HG03460 (cell line): ENCODE results near the gene KLHL29.

ENCODE experiments used
- ATAC-seq: cut with Tn5 transposase; IDR thresholded peaks from one replicate; pipeline ENCODE4 v1.9.1; 2021; ENCODE audit not compliant: unreplicated experiment

The KLHL29 gene

DNA sequence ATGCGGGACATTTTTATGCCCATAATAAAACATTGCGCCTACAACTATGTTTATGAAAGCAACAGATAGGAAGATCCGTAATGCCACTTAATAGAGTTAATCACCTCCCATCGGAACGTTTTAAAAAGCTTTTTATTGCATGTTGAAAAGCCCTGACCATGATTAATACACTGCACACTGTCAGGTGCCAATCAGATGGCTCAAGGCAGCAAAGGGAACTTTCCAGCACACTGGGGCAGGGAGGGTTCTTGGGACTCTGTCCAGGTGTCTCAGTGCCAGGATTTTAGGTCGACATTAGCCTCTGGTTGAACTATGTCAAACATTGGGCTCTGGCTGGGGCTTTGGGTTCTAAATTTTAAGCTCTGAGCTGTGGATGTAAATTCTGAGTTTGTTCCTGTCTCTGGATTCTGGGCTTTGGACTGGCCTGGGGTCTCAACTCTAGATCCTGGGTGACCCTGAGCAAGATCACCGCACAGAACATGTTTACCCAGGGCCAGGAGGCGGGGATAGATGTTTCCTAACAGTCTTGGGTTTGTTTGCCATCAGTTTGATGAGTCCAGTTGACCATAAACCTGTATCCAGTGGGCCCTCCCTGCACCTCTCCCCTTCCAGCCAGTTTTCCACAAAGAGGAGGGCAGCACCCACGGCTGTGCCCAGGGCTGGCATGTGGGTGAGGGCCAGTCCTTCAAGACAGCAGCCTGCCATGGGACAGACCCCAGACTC lies 279.2 kb downstream of the KLHL29 start:
- ATAC-seq, result no peak

DNA sequence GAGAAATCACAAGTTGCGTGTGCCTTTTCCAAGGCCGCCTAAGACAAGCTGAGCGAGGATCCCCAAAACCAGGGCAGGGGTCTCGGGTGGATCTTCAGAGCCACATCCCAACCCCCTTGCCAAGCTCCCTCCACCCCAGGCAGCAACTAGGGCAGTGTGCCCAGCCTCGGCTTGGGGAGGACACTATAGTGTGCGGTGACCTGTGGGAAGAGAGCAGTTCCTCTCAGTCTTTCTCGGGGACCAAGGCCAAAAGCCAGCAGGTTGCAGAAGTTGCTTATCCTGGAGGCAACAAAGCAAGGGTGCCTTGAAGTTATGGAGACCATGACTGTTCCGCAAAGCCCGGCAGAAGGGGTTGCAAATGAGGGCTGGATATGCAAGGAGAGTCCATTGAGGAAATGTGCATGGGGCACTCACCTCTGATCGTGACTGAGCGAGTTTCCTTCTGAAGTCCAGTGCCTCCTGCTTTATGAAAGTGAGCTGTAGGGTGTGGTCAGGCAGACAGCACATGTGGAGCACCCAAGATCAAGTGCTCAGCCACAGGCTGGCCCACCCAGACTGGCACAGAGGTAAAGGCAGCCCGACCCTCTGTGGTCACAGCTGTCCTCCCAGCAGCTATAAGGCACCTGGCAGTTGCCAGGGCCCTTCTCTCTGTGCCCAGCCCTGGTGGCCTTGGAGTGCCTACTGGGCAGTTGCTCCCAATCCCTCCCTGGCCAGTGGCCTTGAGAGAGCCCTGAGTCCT lies 281.4 kb downstream of the KLHL29 start:
- no peak for ATAC-seq

DNA sequence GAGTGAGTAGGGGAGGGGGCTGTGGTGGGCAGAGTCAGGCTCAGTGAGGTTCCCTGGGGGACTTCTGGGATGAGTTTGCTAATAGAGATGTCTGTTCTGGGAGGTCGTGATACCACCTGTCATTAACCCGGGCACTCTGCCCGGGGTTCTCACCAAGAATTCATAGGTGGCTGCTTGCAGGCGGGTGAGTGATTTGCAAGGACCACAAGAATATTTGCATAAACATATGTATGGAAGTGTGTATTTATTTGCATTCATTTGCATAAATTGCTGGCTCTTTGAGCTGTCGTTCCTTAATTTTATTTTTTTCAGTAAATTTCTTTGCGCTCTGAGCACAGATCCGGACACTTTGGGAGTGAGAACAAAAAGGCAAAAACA lies 282.0 kb downstream of the KLHL29 start:
- ATAC-seq, result no peak

DNA sequence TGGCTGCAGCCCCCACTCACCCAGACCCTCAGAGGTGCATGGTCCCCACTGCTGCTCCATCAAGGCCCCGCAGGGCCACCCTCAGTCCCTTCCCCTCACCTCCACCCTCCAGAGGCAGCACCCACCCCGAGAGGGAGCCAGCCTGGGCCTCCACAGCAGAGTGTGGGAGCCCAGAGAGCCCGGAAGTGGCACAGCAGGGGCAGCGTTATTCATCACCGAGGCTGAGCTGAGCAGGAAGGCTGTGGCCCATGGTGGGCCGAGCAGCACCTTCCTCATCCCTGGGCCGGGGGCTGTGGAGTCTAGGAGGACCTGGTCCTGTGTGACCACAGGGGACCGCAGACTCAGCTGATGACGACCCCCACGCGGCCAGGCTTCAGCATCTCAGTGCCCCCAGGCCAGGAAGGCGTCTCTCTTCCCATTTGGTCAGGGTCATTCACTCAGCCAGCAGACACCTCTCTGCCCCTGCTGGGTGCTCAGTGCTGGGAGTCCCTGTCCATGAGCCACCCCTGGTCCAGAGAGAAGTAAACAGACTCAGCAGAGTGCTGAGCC lies 283.9 kb downstream of the KLHL29 start:
- no peak for ATAC-seq

DNA sequence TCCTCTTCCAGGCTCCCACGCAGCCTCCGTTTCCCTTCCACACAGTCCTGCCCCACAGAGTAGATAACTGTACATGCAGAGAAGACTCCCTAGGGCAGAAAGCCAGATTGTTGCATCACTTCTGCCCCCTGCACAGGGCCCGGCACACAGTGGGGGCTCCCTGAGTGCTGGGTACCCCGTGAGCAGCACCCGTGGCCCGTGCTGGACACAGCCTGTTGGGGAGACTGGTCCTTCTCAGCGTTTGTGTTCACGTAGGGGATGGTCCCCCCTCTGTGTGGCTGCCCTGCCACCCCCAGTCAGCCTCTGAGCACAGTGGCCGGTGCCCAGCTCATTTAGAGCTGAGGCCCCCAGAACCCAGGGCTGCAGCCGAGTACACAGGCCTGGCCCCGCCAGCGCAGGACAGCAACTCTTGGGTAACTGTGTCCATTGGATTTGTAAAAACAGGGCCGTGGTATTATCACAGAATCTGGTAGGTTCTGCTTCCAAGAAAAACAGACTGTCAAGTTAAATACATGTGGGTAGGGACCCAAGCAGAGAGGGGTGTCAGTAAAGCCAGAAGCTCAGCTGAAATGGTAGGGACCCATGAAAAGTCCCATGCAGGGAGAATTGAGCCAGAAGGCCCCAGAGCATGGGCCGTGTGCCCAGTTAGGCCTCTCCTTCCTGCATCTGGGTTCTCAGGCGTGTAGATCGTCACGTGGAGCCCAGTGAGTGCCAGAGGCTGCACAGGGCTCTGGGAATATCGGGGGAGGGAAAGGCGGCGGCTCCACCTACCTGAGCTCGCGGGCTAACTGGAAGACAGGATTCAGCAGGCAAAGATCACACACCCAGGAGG lies 284.6 kb downstream of the KLHL29 start:
- no peak for ATAC-seq

- ATAC-seq, result no peak
Observed at GRCh38 chr2:23670245-23670592, 285.2 kb downstream of the KLHL29 start.

- no peak for ATAC-seq
Observed at GRCh38 chr2:23673082-23673481, 288.1 kb downstream of the KLHL29 start.

GRCh38 chr2:23673830-23674679 lies 289.1 kb downstream of the KLHL29 start:
- no peak for ATAC-seq

GRCh38 chr2:23675506-23675905 lies 290.5 kb downstream of the KLHL29 start:
- no peak for ATAC-seq

- no peak for ATAC-seq
Observed at GRCh38 chr2:23677836-23678235, 292.9 kb downstream of the KLHL29 start.

DNA sequence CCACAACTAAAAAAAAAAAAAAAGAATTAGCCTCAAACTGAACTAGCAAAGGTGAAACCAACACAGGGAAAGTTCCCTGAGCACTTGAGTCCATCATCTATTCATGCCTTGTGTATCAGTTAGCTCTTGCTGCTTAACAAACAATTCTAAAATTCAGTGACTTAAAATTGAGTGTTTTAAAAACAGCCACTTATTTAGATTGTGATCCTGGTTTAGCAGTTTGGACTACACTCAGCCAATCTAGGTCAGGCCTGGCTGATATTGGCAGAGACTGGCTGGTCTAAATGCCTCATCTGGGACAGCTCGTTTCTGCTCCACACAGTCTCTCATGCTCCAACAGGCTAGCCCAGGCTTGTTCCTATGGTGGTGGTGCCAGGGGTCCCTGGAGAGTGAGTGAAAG lies 294.1 kb downstream of the KLHL29 start:
- ATAC-seq, result no peak

GRCh38 chr2:23680951-23681350 lies 296.0 kb downstream of the KLHL29 start:
- no peak for ATAC-seq

DNA sequence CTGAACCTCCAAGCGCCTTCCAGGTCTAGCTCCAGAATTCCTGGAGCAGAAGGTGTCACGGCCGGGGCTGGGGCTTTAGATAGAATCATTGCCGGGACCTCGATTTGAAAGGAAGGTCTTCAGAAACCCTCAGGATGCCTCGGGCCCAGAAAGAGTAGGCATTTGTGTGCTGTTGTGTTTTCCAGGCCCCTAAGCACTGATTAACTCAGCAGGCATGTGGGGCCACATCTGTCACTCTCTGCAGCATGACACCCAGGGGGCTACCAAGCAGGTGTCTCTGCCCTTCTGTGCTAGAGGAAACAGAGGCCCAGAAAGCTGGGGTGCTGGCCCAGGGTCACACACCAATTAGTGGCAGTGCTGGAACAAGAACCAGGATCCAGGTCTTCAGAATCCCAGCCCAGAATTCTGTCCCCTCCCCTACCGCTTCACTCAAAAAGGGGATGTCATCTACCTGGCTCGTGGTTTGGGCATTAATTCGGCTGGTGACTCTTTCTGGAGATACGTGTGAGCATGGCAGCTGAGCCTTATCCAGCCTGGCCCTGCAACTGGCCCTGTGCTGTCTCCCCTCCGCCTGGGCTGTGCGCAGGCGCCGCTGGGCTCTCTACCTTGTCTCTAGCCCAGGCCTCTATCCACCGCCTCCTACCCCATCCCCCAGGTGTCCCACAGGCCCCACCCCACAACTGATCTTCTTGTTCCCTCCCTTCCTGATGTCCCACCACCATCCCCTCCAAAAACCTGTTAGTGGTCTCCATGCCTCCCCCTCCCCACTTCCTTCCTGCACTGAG lies 296.6 kb downstream of the KLHL29 start:
- no peak for ATAC-seq

GRCh38 chr2:23682481-23682880 lies 297.5 kb downstream of the KLHL29 start:
- ATAC-seq, result no peak

- ATAC-seq, result no peak
Observed at GRCh38 chr2:23683001-23683400, 298.0 kb downstream of the KLHL29 start.

- ATAC-seq, result no peak
Observed at GRCh38 chr2:23684395-23685176, 299.6 kb downstream of the KLHL29 start.

- ATAC-seq, result no peak
Observed at GRCh38 chr2:23685181-23685580, 300.2 kb downstream of the KLHL29 start.

DNA sequence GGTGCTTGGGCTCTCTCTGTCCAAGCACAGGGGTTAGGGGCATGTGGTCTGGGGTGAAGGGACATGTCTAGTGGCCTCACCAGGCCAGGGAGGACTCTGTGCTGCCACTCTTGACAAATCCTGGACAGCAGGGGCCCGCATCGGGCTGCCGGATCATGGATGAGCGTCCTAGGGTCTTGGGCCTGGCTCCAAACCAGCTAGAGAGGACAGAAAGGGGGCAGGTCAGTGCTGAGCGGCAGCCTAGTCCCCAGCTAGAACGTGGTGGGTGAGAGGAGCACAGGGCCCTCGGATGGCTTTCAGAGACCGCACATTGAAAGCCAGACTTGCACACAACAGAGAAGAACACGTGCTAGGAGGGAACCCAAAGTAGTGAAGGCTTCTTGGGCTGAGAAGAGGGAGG lies 300.7 kb downstream of the KLHL29 start:
- no peak for ATAC-seq

- ATAC-seq, result no peak
Observed at GRCh38 chr2:23686405-23687029, 301.5 kb downstream of the KLHL29 start.
